ENCODE results near the gene PCSK6.

- no peak for TF ChIP-seq CTCF (IDR thresholded peaks at IDR 0.05; ENCODE audit: low read length)
- no peak for TF ChIP-seq EZH2phosphoT487 (IDR thresholded peaks at IDR 0.05; ENCODE audit: low read length)
Measured at GRCh38 chr15:101351736-101352135, 137.8 kb downstream of the PCSK6 start.

Measured in MM.1S (cell line).